Activated CD4-positive, alpha-beta T cell treated with anti-CD3 and anti-CD28 coated beads for 1 hour (primary cell): ENCODE data around the gene ABTB2.

Experiments used
- DNase-seq: peaks from one replicate; pipeline ENCODE4 v3.0.0-alpha.2; 2020

Gene ABTB2

DNA sequence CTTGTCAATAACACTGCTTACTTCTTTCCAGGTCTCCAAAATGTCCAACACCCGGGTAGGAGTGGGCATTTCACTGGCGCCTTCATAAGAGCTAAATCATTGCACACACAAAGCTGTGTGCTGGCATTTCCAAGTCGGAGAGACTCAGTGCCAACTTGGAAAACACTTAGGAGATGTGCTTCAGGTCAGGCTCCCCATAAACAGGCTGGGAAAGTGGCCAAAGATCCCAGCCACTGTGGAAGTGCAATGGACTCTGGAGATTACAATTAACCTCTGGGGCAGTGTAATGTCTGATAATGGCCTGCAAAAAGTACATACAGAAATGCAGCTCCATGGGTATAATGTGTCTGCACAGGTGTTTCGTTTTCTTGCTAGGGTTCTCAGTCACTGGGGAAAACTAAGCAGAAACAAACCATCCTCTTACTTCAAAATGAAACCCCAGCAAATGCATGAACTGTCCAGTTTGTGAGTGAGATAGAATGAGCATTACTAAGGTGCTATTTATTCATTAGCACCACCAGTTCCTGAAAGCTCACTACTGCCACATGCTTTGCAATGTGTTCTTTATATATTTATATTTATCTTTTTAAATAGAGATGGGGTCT is 79.0 kb downstream of the ABTB2 start:
- no peak for DNase-seq

DNA sequence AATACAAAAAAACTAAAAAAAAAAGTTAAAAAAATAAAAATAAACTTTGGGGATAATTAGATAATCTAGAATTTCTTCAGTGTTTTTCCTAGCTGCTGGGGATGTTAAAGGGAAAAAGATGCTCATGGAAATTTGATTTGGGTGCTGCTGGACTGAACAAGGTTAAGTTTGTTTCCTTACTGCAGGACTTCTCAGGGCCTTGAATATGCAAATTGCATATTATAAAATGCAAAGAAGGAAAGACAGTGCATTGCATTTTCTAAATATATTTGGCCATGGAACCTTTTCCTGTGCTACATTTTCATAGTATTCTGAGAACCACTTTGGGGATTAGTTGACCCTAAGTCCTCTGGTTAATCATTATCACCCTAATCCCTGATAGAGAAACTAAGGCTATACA is 79.6 kb downstream of the ABTB2 start:
- no peak for DNase-seq

DNA sequence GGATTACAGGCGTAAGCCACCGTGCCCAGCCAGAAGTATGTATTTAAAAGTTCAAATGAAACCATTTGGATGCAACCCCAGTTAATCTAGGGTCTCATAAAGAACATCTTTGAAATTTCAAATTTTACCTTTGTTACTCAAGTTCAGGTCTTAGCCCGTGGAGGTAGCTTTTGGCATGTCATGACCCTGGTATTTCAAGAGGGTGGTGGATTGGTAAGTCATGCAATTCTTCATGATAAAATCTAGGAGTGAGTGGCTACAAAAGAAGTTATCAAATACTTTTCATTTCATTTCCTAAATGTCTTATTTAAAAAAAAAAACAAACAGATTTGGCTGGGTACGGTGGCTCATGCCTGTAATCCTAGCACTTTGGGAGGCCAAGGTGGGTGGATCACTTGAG is 80.6 kb downstream of the ABTB2 start:
- no peak for DNase-seq

DNA sequence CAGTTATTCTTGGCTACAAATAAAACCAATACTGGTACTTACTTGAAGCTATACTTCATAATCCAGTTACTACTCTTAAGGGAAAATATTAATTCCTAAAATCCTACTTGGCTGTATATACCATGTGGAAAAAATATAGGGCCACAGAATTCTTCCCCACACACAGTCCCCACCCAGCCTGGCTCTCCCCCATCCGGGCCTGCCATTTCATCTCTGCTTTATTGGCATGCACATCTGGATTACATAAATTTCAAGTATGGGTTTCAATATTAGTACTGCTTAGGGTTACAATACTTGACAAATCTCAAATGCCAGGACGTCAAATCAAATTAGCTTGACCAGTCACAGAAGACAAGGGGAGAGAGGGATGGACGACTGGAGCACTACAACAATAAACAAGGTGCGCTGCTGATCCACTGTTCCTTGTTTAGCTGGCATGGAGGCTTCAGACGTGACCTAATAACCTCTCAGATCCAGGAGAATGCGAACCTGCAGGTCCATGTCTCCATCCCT is 81.4 kb downstream of the ABTB2 start:
- DNase-seq = no peak

DNA sequence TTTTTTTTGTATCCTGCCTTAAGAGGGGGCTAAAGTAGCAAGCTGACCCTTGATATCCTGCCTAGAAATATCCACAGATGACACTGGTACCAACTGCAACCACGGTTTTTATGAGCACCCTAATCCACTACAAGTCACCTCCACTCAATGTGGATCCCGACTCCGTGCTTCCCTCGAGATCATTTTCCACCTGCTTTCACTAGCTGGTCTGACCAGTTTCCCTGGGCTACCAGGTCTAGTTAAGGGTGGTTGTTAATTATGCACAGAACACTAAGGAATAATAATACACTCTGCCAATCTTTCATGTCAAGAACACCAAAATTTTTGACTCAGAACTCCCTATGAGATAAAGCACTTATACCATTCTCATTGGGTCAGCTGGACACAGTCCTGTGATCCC is 82.3 kb downstream of the ABTB2 start:
- no peak for DNase-seq

DNA sequence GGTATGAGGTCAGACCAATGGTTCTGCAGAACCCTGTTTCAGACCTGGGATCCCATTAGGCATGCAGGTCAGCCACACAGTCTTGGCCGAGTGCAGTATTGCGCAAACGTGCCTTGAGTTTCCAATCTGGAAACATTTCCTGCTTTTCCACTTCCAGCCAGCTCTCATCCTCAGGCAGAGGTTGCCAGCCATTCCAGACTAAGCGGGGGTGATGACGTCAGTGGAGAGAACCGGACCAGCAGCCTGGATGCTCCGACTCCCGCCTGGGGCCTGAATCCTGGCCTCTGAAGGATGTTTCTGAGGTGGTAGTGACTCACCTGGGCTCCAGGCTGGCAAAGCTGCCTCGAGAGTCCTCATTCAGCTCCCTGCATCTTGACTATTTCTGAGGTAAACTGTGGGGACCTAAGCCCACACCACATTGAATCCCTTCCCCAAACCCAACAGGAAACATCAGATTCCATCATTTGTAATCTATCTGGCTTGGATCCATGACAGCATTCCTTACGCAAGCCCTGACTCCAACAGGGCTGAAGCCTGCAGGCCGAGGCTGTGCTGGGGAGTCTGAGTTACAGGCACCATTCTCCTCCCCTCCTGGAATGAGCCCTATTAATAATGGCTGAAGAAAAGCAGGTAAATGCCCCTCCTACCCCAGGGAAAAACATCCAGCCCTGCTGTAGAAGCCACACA is 83.0 kb downstream of the ABTB2 start:
- no peak for DNase-seq

DNA sequence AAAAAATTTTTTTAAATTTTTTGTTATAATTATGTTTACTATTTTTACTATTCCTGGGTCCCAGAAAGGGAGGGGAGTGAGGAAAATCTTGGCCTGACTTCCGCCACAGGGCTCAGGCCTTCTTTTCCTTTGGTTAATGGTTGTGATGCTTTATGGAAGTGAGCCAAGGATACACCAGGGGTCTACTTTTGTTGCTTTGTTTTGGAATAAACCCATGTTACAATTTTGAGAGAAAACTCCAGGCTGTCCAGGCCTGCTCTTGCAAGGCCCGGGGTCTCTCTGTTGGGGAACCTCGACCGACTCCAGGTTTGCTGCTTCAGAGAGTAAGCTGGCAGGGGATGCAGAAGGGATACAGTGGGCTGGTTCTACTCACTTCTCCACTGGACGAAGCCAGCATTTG is 84.7 kb downstream of the ABTB2 start:
- DNase-seq = no peak

DNA sequence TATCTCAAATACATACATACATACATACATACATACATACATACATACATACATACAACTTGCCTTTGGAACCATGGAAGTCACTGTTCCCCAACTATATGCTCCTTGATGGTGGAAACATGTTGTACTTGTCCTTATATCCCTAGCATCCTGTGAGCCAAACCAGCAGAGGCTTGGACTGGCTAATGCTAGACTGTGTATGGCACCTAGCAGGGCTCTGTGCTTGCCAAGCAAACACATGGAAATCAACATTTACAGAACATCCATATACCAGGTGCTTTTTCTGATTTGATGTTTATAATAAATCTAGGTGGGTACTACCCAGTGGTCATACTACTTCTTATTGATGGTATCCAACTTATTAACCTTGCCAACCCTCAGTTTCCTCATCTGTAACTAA is 86.1 kb downstream of the ABTB2 start:
- no peak for DNase-seq

DNA sequence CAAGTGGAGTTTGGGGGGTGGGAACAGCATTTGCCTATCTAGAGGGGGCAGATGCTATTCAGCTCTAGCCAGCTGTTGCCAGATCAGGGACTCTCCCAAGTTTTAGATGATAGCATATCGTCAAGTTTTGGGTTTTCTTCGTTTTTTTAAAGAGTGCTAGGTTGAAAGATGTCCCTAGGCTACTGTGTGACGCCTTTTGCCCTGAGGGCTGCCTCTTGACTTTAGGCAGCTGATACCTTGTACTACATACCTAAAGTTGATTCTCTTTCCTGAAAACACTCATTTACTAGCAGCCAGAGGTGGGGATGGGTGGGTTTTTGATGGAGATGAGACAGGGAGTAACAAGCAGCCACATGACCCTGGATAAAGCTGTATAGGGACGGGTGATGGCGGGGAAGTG is 87.1 kb downstream of the ABTB2 start:
- no peak for DNase-seq

DNA sequence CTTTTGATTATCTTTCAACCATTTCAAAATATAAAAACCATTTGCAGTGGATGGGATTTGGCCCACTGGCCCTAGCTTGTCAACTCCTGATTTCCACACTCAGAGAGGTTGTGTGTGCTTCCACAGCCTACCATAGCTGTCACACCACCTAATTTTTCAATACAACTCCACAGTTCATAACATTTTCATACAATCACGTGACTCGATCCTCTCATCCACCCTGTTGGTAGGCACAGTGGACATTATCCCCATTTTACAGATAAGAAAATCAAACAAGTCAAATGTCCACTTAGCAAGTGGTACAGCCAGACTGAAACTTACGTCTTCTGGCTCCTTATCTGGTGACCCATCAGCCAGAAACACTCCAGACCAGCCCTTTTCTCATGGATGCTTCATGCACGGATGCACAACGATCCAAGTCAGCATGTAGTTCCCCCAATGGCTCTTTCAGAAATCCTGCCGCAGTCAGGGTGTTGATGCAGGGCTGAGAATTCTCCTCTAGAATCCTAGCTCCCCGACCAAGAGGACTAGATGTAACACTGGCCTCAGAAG is 88.0 kb downstream of the ABTB2 start:
- no peak for DNase-seq

DNA sequence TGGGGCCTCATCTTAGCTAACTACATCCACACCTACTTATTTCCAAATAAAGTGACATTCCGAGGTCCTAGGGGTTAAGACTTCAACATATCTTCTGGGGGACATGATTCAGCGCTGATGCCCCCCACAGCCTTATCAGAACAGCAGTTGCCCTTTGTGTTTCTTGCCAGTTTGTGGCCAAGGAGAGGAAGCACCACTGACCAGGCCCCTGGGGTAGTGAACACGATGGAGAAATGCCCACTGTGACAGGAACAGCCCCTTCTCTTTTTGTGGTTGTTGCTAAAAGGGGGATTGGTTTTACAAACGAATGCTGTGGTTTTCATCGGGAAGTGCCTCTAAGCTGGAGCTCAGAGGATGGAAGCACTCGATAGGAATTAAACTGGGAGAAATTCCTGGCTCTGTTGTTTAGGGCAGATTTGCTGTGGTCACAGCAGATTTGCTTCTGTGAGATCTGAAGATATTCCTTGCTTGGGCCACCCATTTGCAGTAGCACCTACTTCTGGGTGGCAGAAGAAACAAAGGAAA is 88.8 kb downstream of the ABTB2 start:
- DNase-seq = no peak

DNA sequence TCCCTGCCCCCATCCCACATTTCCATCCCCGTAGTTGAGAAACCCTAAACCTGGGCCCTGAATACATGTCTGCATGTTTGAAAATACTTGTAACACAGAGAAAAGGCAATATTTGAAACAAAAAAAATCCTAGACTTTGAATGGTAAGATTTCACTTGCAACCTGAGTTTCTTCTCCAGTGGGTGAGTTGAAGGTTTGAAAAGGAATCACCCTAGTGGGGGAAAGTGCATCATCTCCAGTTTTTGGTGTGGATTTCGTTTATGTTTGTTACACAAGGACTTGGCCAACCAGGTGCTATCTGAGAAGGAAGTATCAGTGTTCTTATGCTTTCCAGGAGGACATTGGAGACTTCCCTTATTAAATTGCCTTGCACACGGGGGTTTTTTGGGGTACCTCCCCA is 90.4 kb downstream of the ABTB2 start:
- no peak for DNase-seq

DNA sequence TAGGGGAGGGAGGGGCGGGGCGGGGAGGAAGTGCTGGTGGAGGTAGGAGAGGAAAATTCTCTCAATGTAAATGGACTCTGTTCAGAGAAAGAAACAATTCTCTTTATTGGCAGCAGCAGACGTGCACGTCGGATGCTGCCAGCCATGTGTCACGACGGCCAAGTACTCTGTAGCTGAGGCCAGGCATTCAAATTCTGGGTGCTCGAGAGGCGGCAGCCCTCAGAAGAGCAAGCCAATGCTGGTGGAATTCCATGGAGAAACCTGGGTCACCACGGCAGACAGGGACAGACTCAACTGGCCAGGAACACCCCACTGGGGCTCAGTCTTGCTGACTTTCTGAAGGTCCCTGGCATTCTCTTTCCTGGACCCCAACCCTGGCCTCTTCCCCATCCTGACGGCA is 90.8 kb downstream of the ABTB2 start:
- no peak for DNase-seq

DNA sequence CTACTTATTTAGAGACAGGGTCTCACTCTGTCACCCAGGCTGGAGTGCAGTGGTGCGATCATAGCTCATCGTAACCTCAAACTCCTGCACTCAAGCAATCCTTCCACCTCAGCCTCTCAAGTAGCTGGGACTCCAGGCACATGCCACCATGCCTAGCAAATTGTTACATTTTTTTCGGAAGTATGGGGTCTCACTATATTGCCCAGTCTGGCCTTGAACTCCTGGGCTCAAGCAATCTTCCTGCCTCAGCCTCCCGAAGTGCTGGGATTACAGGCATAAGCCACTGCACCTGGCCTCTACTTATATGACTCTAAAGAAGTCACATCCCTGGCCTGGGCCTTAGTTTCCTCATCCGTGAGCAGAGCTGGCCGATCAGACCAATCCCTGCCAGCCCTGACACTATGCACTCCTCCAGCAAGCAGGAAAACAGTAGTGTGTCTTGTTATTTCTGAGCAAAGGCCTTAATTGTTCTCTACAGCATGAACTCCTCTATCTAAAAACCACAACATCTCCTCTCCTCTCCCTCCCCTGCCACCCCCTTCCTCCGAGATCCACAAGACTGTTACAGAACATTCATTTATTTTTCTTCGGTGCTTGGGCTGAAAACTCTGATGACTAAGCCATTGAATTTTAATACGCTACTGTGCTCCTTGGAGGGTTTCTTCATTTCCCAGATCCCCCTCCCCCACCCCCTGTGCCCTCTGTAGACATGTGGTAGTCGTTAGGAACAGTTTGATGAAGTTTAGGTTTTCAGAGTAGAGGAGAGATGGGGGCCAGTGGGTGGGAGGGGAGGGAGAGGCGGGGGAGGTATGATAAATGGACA is 91.5 kb downstream of the ABTB2 start:
- DNase-seq = no peak

DNA sequence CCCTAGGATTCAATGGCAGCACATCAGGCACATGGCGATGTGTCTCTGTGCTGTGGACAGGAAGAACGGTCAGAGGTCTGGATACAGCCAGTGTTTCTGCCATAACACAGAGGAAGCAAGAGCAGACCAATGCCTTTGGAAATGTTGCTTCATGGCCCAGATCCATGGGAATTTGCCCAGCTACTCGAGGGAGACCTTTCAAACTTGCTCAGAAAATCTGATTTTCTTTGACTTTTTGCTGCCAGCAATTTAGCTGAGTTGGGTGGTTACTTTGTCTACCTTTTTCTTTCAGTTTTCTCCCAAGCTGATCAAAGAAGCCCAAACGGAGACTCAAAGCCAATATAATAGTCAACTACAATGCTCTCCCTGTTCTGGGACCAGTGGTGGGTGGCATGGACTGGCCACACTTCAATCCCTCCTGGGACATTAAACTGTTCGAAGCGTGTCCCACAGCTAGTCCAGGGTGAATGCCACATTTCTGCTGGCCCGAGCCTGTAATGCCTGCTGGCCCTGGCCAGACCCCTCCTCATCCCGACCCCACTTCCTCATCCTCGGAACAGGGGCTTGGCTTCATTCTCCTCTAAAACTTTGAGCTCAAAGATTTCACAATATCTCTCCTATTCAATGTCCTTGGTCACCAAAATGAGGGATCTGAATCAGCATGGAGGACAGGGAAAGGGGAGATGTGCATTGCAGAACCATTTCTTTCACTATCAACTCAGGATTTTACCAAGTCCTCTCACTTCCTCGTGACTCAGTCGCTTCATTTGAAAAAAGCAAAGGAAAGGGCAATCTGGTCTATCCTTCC is 93.3 kb downstream of the ABTB2 start:
- DNase-seq = no peak

DNA sequence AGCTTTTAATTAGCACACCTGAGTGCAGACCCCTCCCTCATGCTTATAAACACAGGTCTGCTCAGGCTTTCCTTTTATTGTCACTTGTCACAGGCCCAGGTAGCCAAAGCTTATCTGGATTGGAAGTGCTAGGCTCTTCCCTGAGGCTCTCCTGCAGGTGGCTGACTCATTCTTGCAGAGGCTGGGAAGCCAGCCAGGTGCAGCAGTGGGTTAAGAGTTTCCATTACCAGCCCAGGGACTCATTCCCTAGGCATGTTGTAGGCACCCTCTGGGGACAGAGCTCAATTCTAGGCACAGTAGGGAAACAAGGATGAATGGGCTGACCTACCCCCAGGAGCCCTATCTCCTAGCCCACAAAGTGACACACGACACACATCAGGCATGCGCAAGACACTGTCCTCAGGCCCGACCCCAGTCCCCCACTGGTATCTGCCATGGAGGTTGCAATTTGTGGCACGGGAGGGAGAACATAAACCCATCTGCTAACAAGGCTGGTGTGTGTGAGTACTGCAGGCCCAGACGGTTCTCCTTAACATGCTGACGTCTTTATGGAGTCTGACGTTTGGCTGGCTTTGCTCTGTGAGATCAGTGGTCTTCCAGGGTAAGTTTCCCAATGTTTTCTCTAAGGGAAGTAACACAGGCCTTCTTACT is 94.2 kb downstream of the ABTB2 start:
- DNase-seq = no peak

DNA sequence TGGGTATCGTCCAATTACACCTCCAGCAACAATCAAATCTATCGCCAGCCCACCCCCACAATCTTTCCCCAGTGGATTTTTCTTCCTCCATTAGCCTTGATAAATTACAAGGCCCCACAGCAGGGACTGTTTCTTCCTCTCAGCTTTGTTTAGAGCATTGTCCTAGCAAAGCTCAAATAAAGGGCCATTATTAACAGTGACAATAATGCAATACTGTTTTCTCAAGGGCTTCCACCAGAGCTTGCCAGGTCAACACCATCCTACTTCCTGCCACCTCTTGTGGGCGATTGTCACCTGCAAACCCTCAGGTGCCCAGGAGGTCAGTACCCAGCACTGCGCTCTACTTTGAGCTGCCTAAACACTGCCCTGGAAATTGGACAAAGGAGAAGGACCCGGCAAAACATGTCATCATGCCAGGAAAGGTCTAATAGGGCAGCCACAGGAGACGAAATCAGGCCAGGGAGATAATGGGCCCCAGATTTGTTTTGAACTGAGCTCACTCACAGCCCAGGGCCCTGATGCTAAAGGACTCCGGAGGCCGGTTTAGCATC is 95.2 kb downstream of the ABTB2 start:
- no peak for DNase-seq

DNA sequence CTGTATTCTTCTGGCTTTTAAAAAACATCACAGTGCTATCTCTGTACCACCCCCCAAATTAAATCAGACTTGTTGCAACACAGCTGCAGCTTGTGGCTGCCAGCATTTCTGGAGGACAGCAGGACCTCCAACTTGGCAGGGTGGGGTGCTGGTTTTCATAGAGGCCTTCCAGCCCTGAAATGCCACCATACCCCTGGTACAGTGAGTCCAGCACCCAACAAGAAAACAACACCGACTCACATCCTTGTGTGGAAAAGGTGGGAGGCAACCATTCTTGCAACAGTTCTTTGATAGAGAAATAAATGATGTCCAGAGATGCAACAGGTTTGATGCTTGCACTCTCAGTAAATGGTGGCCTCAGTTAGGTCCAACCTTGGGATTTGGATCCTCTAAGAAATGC is 96.0 kb downstream of the ABTB2 start:
- DNase-seq = no peak

DNA sequence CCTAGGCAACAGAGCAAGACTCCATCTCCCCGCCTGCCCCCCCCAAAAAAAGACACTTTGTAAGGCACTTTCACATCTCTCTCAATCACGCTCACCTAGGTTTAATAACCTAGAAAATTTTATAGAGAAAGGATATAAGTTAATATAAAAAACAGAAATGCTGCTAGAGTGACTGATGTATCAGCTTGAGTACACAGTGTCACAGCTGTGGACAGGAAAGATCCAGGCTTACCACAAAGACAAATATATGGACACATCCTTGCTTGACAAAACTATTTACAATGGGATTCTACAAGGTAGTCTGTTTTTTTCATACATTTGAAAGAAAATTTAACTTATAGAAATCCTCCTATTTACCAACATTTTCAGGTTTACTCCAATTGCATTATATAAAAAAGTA is 96.7 kb downstream of the ABTB2 start:
- no peak for DNase-seq

DNA sequence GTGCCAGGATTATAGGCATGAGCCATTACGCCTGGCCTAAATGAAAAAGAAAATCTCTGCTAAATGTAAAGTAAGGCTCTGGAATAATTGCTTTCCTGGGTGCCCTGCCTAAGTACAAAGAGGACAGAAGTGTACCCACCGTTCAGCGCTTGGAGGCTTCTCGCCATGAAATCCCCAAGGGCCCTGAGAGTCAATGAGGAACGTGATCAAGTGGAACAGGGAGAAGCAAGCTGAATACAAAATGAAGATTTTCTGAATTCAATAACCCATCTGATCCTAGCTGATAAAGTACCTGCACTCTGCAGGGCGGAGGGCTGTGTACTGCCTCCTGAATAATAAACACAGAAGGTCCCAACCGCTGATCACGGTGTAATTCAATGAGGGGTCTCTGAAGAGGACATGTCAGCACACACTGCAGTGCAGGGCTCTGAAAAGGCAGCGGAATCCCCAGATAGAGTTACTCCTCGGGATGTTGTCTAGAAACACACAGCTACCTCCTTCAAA is 97.7 kb downstream of the ABTB2 start:
- DNase-seq = no peak

DNA sequence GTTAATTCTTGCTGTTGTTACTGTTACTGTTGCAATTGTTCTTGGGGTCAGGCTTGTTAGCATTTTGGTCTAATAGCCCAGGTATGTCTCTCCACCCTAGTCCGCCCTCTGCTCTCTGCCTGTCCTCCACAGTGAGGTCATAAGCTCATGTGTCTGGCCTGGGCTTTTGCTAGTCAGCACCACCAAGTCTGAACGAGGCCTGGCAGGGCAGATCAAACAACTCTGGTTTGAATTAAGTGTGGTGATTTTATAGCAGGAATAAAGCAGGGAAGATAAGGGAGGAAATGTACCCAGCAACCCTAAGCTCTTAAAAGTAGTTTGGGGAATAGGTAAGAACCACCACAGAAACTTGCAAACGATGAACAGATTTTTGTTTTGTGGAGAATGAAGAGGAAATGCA is 98.7 kb downstream of the ABTB2 start:
- DNase-seq = no peak

DNA sequence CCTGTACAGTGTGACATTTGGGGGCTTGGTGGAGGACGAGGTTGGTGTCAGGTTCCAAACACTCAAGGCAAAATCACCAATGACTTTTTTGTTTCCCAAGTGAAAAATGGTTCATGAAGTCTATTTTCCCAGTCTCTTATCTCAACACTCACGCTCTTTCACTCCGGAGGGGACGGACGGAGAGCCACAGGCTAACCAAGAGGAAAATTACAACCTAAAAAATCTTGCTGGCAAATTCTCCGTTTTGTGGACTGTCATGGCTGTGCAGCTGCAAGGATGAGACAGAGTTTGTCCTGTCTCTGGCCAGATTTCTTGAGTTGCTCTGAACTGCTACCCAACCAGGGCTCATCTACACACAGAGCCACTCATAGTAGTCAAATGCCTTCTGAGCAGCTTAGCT is 101.2 kb downstream of the ABTB2 start:
- no peak for DNase-seq
